ENCODE data around the gene PLPP1.

The PLPP1 gene

DNA sequence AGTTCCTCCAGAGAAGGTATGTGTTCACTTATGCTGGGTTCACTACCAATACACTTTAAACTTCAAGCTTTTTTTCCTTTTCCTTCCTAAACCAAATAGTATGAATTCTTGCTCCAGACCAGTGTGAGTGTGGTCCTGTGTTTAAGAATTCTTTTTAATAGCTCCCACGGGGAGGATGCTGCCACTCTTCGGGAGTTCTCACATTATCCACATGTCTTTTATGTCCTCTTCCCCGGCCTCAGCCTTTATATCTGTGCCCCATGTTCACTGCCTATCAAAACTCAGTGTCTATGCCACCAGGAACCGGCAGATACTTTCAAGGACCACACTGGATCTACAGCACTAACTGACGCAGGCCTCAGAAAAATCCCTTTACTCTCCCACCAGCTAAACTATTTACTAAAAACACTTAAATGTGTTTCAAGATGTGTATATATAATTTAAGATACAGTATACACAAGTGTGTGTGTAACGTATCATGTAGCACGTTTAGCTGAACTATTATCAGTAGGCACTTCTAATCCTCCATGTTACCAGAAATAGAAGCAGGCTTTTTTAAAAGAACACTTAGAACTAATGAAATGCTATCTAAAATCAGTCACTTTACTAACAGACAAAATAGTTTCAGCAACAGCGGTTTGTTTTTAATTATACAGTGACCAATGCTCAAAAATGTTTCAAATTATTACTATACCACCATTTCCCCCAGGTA lies 88.0 kb downstream of the PLPP1 start:
- no peak for DNase-seq (ENCODE audit: low read depth)

DNA sequence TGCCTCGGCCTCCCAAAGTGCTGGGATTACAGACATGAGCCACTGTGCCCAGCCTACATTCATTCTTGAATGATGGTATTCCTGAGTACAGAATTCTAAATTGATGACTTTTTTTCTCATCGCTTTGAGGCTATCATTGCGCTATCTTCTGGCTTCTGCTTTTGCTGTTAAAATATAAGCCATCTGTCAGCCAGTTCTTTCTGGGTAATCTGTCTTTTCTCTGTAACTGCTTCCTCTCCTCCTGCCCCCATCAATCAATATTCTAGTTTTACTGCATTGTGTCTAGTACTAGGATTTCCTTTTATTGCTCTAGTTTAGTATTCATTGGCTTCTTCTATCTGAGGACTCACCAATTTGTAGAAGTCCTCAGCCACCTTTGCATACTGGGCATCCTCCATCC lies 89.0 kb downstream of the PLPP1 start:
- no peak for DNase-seq (ENCODE audit: low read depth)

DNA sequence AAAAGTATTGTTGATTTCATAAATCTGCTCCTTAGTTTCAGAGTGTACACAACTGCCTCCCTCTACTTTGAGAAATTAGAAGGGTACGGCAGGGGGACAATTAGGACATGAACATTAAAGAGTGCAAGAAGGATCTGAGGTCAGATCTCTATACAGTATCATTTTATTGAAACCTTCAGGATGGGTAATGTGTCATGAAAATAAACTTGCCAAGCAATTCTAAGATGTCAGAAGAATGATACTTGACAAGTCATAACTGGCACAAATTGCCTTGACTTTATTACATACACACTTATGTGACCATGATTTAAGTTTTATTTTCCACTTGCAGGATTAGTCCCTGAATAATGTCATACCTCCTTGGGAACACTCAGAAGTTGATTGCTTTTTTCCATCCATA lies 92.8 kb downstream of the PLPP1 start:
- DNase-seq (ENCODE audit: low read depth), result no peak

DNA sequence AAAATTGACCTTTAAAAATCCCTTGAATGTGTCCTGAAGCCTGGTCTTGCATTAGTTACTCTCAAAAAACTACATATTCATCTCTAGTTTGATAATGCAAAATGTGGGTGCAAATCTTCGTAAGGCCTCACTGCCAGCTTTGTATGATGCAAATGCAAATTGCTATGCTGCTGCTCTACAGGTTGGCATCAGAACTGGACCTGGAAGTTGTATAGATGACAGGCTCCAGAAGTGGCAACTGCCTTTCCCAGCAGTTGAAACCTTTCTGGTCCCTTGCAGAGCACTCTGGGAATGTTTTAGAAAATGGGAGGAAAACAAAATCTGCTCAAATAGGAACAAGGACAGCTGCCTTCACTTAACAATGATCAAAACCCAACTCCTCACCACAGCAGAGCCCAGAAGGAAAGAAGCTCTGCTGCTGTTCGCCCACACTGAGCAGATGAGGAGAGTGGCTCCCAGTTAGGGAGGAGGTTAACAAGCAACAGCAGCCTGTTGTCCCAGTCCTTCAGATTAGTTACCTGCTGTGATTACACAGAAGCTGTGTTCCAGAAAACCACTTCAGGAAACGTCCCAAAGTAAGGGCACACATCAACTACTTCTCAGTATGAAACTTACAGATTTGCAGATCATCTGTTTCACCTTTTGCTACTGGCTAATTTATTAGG lies 93.5 kb downstream of the PLPP1 start:
- no peak for DNase-seq (ENCODE audit: low read depth)

DNA sequence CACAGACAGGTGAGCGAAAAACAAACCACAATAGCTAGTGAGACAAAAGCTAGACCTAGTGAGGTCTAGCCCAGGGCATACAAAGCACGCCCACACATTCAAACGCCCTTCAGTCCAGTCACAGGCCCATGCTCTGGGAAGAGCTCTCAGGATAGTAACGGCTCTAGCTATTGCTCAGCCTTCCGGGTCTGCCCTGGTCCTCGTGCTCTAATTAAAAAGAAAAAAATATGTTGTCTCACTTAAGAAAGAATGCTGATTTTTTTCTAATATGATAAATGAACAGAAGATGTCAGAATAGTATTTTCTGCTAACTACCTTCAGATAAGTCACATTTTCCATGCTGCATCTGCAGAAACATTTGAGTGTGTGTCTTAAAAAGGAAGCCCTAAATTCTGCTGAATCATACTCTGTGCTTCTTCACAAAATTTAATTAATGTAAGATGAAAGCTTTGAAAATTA lies 94.5 kb downstream of the PLPP1 start:
- no peak for DNase-seq (ENCODE audit: low read depth)

DNA sequence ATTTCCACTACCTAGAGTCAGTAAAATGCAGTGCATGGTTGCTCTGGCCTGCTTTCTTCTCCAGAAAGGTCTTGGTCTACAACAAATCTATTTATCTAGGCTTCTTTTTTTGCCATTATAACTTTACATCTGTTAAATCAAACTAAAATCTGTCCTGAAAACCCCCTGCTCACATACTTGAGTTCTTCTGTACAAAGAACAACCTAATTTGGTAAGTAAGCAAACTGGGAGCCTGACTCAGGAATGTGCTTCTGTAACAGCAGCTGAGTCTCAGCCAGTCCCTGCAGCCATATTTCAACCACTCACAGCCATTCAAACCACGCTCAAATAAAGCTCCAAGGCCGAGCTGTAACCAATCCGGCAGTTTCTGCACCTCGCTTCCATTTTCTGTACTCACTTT lies 95.8 kb downstream of the PLPP1 start:
- DNase-seq (ENCODE audit: low read depth), result no peak

DNA sequence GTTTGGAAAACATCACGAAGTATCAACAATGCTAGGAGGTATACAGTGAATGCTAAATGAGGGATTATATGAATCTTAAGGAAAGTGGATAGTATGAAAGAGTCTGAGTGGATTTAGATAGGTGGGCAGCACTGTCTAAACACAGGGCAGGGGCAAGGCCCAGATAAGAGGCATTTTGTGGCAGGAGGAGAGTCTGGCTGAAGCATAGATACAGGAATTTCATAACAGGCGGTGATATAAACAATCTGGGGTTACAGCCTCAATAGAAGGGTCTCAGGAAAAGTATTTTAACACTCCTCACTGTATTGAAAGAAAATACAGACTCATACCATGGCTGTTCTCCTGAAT lies 96.9 kb downstream of the PLPP1 start:
- DNase-seq (ENCODE audit: low read depth), result no peak

DNA sequence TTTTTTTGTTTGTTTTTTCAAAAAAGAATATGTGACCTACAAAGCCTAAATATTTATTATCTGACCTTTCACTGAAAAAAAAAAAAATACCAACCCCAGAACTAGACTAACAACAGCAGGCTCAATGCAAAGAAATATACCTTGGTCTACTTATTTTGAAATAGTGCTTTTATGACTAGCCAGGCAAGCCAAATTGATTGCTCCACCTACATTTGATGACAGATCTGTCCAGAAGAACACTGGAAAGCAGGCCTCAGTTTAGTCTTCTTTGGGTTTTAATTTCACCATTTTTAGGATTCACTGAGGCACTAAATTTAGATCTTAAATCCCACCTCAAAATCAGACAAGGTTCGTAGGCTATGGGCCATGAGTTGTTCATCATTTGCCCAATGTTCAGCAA lies 97.3 kb downstream of the PLPP1 start:
- DNase-seq (ENCODE audit: low read depth), result no peak

DNA sequence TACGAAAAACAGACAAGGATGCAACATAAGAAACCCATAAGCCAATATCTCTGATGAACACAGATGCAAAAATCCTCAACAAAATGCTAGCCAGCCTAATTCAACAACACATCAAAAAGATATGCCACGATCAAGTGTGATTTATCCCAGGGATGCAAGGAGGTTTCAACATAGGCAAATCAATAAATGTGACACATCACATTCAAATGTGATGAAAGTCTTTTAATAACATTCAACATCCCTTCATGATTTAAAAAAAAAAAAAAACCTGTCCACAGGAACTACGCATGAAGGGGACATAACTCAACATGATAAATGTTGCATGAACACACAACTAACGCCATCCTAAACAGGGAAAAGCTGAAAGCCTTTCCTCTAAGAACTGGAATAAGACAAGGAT lies 102.2 kb downstream of the PLPP1 start:
- DNase-seq (ENCODE audit: low read depth), result no peak

DNA sequence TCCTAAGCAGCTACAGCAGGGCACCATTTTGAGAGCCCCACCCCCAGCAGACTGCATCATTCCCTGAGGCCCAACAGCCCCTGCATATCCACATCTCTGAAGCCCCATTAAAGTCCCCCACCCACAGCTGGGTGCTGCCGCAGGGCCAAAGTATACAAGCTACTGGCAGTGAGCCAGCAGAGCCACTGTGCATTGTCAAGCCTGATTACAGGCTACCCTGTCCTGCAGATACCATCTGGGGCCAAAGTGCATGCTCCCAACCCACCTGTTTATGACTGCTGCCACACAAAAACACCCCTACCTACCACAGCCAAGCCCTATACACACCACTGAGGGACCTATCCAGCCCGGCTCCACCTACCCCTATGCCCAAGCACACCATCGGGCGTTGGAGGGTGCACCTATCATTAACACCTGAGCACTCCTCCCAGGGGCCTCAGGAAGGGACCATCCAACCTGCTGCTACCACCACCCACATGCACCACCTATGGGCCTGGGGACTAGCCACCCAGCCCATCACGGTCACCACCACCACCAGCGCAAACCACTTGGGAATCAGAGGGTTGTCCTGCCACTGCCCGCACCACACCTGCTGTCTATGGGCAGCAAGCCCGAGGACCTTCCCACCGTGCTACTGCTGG lies 105.0 kb downstream of the PLPP1 start:
- no peak for DNase-seq (ENCODE audit: low read depth)

DNA sequence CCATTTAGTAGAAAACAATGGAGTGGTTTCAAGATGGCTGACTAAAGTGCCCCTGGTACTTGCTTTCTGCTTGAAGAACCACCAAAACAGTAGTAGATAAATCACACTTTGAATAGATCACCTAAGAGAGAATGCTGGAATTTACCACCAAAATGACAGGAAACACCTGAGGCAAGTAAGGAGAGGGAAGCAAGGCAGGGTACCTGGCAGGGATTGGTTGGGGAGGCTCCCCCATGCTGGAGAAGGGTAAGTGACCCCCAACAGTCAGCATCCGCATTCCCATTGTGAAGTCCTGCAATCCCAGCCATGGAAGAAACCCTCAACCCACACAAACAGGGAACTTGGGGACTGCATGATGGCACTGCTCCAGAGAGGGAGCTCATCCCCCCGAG lies 105.5 kb downstream of the PLPP1 start:
- DNase-seq (ENCODE audit: low read depth), result no peak

DNA sequence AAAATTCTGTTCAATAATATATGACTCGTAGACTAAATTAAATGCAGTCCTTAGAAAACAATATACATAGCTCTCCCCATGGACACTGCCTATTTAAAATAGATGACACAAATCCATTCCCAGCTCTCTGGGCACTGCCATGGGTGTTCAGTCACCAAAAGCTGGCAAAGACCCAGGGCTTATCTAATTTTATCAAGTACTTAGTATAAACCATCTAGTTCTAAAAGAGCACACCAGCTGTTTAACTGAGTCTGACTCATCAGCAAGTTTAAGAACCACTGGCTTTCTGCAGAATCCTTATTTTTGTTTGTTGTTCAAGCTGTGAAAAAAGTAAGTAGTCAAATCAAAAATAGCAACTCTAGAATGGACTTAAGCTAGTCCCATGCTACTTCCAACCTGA lies 107.6 kb downstream of the PLPP1 start:
- peak; percentile 20 for DNase-seq (ENCODE audit: low read depth)

DNA sequence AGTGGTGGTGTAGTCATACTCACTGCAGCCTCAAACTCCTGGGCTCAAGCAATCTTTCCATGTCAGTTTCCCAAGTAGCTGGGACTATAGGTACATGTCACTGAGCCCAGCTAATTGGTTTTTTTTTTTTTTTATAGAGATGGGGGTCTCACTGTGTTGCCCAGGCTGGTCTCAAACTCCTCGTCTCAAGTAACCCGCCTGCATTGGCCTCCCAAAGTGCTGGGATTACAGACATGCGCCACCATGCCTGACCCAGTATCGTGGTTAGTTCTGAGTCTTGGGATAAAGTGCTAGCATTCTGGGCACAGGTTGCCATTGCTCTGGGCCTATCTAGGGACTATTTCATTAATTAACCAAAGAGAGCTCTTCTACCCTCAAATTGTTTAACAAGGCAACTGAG lies 108.3 kb downstream of the PLPP1 start:
- DNase-seq (ENCODE audit: low read depth), result no peak

DNA sequence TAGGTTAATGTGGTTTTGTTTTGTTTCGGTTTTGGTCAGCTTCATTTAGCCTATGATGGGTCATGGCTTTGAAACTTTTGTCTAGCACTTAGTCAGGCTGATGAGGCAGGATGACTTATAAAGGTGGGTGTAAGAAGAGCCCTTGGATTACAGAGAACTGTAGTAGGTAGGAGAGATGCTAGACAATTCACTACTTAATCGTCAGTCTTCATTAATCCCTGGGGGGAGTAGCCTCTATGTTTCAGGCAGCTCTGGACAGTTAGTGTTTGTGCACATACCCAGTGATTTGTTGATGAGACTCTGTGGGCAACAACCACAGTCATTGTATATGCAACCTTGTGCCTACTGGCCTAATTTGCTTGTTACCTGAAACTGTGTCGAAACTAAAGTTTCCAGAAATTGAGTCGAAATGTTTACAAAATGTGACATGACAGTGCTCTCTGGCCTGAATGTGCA lies 113.7 kb downstream of the PLPP1 start:
- DNase-seq (ENCODE audit: low read depth), result no peak

DNA sequence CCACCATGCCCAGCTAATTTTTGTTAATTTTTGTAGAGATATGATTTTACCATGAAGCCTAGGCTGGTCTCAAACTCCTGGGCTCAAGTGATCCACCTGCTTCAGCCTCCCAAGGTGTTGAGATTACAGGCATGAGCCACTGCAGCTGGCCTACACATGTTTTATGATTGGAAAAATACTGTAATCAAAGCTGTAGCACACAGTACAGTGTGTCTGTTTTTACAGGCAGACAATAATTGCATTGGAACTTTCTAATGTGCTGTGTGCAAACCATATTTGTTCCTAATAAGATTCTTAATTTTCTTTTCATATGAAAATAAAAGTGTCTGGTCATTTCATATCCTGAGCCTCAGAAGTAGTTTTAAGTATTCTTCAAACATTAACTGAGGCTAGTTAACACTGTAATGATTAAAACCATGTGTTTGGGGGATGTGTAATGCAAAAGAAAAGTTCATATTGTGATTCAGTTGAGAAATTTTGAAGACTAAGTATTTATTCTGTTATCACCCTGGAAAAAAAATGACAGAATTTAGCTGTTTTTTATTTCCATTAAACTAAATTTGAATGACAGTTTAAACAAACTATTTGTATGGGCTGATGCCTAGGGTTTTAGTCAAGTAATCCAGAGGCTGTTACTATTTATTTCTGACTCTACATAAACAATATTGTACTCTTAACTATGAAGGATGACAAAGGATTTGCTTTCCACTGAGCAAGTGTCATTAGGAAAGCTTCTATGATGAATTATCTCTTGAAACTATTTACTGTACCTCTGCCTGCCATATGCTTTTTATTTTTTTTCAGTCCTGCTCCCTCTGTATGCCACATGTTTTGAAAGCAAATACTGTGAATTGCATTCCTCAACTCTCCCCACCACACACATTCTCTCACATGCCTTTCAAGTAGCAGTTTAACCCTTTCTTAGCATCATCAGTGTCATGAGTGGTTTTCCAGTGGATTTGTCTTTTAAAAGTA lies 115.5 kb downstream of the PLPP1 start:
- DNase-seq (ENCODE audit: low read depth), result no peak

DNA sequence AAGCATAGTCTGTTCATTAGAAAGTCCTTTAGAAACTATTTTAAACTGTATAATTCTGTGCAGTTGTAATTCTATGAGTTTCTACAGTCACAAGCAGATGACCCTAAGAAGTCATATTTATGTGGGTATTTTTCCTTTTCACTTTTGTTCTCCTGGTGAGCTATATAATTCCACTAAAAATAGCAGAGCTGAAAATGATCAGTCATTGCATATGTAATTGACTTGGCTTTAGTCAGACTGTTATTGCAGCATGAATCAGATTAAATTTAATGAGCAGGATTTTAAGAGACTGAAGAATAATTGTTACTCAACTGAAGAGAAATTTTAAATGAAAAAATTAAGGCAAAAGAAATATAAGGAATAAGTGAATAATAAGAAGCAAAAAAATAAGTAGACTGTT lies 118.5 kb downstream of the PLPP1 start:
- peak; percentile 36 for DNase-seq (ENCODE audit: low read depth)

DNA sequence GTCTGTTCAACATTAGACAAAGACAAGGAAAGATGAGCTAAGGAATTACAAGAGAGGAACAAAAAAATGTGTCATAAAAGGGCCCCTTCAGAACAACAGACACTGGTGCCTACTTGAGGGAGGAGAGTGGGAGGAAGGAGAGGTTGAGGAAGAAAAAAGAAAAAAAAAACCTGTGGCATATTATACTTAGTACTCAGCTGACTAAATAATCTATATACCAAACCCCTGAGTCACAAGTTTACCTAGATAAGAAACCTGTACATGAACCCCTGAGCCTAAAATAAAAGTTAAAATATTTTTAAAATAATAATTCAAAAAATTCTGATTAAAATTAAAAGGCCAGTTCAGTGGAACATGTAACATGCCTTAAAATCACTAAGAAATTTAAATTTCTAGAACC lies 119.7 kb downstream of the PLPP1 start:
- DNase-seq (ENCODE audit: low read depth), result no peak

DNA sequence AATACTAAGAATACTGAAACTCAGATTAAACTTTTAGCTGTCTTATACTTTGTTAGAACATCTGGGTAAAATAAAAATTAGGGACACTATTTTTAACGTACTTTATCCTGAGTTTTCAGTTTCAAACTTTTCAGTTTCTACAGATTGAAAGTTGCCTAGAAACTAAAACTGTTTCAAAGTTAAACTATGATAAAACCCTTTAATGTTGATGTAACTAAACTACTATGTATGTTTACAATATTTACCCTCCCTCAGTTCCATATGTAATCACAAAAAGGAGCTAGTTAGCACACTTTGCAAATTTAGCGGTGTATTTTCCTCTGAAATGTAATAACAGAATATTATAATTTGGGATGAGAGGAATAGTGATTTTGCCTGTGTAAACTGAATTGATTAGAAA lies 121.1 kb downstream of the PLPP1 start:
- no peak for DNase-seq (ENCODE audit: low read depth)

DNA sequence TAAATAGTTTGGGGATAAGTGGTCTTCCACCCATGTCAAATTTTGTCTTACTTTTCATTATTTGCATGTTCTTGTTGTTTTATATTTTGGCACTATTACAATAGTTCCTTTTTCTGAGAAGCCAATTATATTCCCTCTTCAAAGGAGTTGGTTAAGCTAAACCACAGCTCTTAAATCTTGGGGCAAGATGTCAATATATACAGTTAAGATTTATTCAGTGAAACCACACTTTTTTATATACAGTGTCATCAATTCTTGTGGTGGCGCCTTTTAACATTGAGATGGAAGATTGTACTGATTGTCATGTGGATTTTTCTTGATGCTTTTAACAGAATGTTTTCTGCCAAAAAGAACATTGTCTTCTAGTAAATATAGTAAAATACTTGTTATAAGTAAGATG lies 122.9 kb downstream of the PLPP1 start:
- no peak for DNase-seq (ENCODE audit: low read depth)

DNA sequence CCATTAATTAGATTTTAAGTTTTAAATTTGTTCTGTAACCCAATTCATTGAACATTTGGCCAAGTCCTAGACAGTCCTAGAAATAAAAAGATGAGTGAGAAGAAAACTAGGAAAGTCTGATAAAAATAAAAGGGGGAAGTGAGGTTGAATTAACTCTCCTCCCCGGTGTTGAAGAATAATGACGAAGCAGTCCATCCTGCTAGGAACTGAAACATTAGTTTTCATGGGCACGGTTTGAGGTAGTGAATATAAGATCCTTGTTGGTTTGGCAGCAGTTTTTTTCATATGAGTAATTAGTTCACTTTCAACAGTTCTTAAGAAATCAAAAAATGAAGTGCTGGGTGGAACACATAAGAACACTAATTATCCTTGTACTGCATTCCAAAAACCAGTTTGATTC lies 123.9 kb downstream of the PLPP1 start:
- DNase-seq (ENCODE audit: low read depth), result no peak

DNA sequence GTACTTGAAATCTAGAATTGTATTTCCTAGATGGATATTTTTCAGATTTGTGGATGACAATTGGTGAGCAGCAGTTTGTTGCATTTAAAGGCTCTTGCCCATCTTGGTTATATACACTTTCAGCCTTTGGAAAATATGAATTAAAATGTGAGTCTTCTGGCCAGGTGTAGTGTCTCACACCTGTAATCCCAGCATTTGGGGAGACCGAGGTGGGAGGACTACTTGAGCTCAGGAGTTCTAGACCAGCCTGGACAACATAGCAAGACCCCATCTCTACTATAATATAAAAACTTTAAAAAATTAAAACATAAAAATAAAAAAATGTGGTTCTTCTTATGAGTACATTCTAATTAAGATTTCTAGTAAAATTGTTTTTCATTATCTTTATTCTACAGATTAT lies 125.0 kb downstream of the PLPP1 start:
- no peak for DNase-seq (ENCODE audit: low read depth)

DNA sequence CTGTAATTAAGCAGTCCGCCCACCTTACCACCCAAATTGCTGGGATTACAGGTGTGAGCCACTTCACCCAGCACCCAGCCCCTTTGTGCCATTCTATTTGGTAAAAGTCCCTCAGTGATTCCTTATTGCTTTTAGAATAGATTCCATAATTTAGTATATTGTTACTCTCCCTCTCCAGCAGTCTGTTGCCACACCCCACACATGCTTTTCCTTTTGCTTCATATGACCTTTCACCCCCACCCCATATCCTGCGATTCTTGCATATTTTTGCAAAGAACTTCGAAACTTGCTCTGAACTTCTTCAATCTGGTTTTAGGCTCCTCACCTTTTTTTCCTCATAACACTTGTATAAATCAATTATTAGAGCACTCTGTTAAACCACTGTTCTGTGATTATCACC lies 126.8 kb downstream of the PLPP1 start:
- DNase-seq (ENCODE audit: low read depth), result no peak
